HFF-Myc (cell line): Measurements from ENCODE around the gene EPC2.
"Not testable (repeated sequence)": the region's sequence is repeated elsewhere in the genome, so short reads cannot be mapped to it uniquely, and the experiment has no call there.

Source experiments
- DNase-seq: peaks from one replicate; pipeline ENCODE4 v3.0.0-alpha.2; 2011; ENCODE audit warnings: low read depth; ENCODE audit errors: extremely low read depth
- H3K4me3 ChIP-seq: replicated peaks from 2 replicates; pipeline ENCODE4 v1.5.1; 2011; ENCODE audit warnings: low read depth, mild to moderate bottlenecking, control low read depth, low read length
- CTCF ChIP-seq: IDR thresholded peaks from 2 replicates; pipeline ENCODE4 v1.5.1; 2012; ENCODE audit warnings: mild to moderate bottlenecking, low read depth, low read length, control low read depth; ENCODE audit errors: missing control alignments

Gene EPC2

GRCh38 chr2:148684507-148684906 lies 40.0 kb downstream of the EPC2 start:
- no peak for DNase-seq
- TF ChIP-seq CTCF, result no peak

GRCh38 chr2:148687543-148687942 lies 43.0 kb downstream of the EPC2 start:
- no peak overlapping the region for H3K4me3 ChIP-seq
- no peak for DNase-seq
- TF ChIP-seq CTCF, result no peak

More at GRCh38 chr2:148684507-148684906, 40.0 kb downstream of the EPC2 start:
- no peak overlapping the region for H3K4me3 ChIP-seq

- DNase-seq, H3K4me3 ChIP-seq: not testable (repeated sequence)
Measured at GRCh38 chr2:148688011-148688410, 43.5 kb downstream of the EPC2 start.

GRCh38 chr2:148696985-148697384 lies 52.4 kb downstream of the EPC2 start:
- no peak overlapping the region for H3K4me3 ChIP-seq
- no peak for TF ChIP-seq CTCF
- DNase-seq, result no peak

- no peak overlapping the region for H3K4me3 ChIP-seq
- no peak for TF ChIP-seq CTCF
- no peak for DNase-seq
Measured at GRCh38 chr2:148699830-148700229, 55.3 kb downstream of the EPC2 start.

GRCh38 chr2:148701039-148701438 lies 56.5 kb downstream of the EPC2 start:
- no peak for TF ChIP-seq CTCF
- no peak overlapping the region for H3K4me3 ChIP-seq
- no peak for DNase-seq

- TF ChIP-seq CTCF, result no peak
- no peak overlapping the region for H3K4me3 ChIP-seq
- DNase-seq, result no peak
Measured at GRCh38 chr2:148701877-148702276, 57.3 kb downstream of the EPC2 start.
